ENCODE data around the gene SMOC2.

The SMOC2 gene

DNA sequence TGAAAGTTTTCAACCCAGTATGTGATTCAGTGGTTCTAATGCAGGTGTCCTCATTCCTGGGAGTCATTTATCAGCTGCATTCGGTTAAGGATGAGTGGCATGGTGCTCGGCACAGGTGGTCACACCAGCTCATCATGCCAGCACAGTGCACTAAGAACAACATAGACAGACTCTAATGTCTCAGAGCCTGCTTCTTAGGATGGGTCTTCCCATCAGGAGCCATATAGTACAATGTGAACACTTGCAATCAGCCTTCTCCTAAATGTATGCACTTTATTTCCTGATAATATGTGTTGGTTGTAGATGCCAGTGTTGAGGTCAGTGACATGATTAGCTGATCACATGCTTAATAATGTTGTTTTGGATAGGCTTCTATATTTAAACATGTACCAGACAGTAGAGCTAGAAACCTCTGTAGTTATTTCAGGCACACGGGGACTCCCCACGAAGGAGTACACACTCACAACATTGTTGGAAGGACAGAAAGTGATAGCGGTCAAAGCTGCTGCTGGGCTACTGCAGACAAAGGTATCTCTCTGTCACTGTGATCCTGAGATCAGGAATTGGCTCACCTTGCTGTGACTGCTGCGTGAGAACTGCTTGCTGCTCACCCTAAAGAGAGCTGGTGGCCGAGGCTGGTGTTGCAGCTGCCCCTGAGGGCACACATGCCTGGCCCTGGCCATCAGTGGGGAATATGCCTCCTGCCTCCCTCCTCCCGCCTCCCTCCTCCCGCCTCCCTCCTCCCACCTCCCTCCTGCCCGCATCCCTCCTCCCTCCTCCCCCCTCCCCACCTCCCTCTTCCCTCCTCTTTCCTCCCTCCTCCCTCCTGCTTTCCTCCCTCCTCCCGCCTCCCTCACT, 195.4 kb downstream of the SMOC2 start:
- DNase-seq, result no peak

- no peak for DNase-seq
Measured at GRCh38 chr6:168637834-168638233, 196.8 kb downstream of the SMOC2 start.

DNA sequence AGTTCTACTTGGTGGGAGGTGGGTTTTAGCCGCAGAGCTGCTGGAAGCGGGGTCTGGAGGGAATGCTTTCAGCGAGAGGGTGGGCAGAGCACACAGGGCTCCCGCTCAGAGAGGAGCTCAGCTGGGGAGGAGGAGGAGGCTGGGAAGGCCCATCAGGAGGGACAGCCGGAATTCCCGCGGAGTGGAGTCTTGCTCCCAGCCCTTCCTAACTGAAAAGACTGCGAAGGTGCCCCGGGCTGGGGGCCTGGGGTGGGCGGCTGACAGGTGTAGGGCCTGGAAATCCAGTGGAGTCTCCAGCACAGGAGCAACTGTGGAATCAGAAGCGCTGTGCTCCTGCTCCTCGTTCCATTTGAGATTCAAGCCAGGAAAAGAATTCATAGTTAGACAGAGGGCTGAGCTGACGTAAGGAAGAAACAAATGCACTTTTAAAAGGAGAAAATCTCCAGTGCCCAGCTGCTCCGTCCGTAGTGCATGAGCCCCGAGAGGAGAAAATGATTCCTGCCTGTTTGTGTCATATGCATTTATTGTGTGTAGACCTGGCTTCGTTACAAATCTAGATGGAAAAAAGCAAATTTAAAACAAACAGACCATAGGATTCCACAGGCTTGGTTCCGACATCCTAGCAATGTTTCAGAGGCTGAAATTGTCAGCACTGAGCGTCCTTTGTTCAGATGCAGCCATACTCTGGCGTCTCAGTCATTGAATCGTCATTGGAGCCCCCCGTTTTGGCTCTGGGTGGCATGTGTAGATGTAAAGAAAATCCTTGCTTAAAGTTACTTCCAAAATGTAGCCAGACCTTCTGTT, 197.7 kb downstream of the SMOC2 start:
- no peak for DNase-seq

- no peak for DNase-seq
Measured at GRCh38 chr6:168640181-168640580, 199.2 kb downstream of the SMOC2 start.

DNA sequence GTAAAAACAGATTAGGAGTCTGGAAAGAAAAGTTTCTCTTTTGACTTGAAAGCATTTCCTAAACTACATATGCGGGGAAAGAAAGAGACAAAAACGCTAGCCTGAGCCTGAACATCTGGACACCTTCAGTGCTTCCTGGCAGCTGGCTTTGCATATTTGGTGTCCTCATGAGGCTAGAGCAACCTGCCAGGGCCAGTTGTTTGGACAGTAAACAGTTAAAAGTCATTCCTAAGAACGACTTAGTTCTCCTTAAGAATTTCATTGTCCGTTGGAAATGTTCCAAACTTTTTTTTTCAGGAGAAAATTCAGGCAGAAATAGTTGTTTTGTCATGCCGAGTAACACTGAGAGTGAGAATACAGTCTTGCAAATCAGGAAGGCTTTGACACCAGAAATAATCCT, 199.8 kb downstream of the SMOC2 start:
- DNase-seq, result no peak

GRCh38 chr6:168641446-168641845, 200.5 kb downstream of the SMOC2 start:
- no peak for DNase-seq

DNA sequence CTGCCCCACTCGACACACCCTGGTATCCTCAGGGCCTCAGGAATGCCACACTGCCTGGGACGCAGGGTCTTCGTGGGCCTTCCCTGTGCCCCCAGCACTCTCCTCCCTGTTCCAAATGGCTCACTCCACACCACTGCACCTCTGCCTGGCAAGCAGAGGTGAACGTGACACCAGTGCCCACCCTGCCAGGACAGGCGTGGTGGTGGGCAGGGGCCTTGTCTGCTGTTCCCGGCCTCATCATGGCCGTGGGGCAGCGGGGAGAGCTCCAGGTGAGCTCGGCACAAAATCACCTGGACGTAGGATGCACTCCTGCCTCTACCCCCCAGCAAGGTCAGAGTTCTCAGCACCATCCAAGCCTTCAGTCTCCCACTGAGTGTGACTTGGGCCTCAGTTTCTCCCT, 202.4 kb downstream of the SMOC2 start:
- no peak for DNase-seq

- DNase-seq, result no peak
Measured at GRCh38 chr6:168645326-168645725, 204.3 kb downstream of the SMOC2 start.

DNA sequence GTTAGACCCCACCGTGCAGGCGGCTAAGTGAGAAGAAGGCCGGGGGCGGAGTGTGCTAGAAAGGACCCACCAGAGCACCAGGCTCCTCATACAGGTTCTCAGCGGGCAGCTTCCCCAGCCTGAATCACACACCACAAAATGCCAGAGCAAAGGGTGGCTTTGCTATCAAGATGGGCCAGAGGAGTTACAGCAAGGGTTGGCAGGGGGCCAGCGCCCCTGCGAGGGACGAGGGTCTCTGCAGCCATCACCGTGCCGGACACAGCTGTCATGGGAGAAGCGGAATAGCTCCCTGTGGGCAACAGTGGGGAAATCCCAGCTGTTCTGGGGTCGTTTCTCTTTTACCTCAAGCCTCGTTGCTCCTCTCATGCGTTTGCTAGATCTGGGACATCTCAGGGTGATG, 206.3 kb downstream of the SMOC2 start:
- no peak for DNase-seq

- DNase-seq, result no peak
Measured at GRCh38 chr6:168648240-168649125, 207.5 kb downstream of the SMOC2 start.

GRCh38 chr6:168649209-168649608, 208.2 kb downstream of the SMOC2 start:
- no peak for DNase-seq

GRCh38 chr6:168650671-168651111, 209.7 kb downstream of the SMOC2 start:
- no peak for DNase-seq

DNA sequence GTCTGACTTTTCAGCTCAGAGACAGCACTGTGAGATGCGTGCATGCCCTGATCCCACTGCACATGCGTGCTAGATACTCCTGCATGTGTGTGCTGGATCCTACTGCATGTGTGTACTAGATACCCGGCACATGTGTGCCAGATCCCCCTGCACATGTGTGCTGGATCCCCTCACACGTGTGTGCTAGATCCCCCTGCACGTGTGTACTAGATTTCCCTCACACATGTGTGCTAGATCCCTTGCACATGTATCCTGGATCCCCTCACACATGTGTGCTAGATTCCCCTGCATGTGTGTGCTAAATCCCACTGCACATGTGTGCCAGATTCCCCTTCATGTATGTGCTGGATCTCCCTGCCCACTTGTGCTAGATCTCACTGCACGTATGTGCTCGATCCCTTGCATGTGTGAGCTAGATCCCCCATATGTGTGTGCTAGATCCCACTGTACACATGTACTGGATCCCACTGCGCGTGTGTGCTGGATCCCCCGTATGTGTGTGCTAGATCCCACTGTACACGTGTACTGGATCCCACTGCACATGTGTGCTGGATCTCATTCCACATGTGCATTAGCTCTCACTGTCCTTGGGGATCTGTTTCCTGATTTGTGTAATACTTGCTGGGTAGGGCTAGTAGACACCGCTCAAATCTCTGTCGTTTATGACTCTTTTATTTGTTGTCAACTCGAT, 214.6 kb downstream of the SMOC2 start:
- DNase-seq, result no peak

- DNase-seq, result no peak
Measured at GRCh38 chr6:168658059-168658458, 217.1 kb downstream of the SMOC2 start.

DNA sequence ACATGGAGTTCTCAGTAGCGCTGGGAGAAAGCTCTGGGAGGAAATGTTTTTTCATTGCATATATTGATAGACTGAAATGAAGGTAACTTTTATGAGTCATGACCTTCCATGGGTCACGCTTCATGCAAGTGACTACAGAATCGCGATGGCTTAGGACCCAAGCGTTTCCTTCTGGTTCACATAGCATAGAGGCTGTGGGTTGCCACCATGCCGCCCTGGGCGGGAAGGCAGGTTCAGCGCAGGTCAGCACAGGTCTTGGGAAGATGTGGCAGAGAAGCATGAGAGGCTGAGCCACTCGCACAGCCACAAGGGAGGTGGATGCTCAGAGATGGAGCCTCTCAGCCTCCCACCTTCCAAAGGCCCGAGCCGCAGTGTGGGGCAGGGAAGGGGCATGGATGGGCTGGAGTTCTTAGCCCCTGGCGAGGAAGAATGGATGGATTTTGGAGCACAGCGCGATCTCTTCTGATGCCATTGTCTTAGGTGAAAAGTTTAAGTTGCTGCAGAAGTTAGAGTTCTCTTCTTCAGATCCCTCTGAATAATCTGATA, 219.5 kb downstream of the SMOC2 start:
- no peak for DNase-seq

GRCh38 chr6:168662301-168662936, 221.4 kb downstream of the SMOC2 start:
- no peak for DNase-seq

GRCh38 chr6:168663041-168663440, 222.1 kb downstream of the SMOC2 start:
- no peak for DNase-seq

DNA sequence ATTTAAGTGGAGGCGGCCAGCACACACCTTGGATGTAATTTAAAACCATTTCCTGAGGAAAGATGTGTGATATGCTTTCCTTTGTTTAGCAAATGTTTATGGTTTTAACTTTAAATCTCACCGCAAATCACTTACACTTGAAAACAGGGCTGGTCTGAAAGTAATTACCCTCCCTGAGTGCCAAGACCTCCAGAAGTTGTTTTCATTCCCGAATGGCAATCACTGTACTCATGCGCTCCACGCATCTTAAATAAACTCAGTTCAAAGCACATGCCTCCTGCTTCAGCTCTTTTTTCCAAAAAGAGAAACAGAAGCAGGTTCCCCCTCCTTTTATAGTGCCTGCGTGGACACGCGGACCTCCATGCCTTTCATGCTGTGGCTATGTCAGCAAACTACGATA, 224.0 kb downstream of the SMOC2 start:
- DNase-seq, result no peak

DNA sequence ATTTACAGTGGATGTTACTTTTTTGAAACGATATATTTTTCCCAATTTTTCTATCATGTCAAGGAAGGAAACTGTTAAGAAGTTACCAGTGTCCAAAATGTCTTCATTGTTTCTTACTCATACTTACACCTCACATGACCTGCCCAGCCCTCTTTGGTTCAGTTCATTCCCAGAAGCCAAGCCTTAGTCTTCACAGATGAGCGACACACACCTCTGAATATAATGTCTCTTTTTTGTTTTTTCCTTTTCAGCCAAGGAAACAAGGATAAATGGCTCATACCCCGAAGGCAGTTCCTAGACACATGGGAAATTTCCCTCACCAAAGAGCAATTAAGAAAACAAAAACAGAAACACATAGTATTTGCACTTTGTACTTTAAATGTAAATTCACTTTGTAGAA, 225.2 kb downstream of the SMOC2 start:
- no peak for DNase-seq

- DNase-seq, result no peak
Measured at GRCh38 chr6:168666699-168667427, 225.9 kb downstream of the SMOC2 start.

DNA sequence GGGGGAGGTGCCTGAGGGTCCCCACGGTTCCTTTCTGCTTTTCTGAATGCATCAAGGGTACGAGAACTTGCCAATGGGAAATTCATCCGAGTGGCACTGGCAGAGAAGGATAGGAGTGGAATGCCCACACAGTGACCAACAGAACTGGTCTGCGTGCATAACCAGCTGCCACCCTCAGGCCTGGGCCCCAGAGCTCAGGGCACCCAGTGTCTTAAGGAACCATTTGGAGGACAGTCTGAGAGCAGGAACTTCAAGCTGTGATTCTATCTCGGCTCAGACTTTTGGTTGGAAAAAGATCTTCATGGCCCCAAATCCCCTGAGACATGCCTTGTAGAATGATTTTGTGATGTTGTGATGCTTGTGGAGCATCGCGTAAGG, 226.4 kb downstream of the SMOC2 start:
- no peak for DNase-seq
